ENCODE data around the gene SNED1.

DNA sequence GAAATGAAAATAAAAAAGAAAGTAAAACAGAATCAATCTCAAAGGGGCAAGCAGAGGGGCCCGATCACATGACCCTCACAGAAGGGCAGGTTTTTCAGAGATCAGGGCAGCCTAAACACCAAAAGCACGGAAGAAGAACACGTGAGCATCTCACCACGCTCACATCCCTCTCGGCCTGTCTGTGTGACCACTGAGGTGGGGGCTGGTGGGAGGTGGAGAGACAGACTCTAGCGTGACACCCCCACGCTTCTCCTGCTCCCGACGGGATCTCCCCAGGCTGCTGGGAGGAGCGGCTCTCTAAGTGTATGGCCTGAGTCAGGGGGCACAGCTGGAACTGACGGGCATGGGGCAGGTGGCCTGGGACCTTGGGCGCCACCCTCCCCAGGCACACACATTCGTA, 127.2 kb downstream of the SNED1 start:
- TF ChIP-seq ZNF239 (tag by site-specific recombination; IDR thresholded peaks at IDR 0.05) (no peak), ZBTB48 (tag by site-specific recombination; IDR thresholded peaks at IDR 0.05) (no peak)
